GM12874 (cell line): ENCODE measurements around the gene KCNAB2.
A peak's percentile ranks its signal among the peaks of the same experiment; 100 is the strongest.

Experiments
- TF ChIP-seq, protein P1 (sequence below): IDR thresholded peaks from 2 replicates; pipeline ENCODE4 v1.5.1; 2011; ENCODE audit warnings: low read depth, mild to moderate bottlenecking, control low read depth, low read length, moderate library complexity; ENCODE audit not compliant: insufficient read depth

The KCNAB2 gene

GRCh38 chr1:6044481-6045109 lies 1.1 kb upstream of the KCNAB2 start:
- TF ChIP-seq, protein P1, sequence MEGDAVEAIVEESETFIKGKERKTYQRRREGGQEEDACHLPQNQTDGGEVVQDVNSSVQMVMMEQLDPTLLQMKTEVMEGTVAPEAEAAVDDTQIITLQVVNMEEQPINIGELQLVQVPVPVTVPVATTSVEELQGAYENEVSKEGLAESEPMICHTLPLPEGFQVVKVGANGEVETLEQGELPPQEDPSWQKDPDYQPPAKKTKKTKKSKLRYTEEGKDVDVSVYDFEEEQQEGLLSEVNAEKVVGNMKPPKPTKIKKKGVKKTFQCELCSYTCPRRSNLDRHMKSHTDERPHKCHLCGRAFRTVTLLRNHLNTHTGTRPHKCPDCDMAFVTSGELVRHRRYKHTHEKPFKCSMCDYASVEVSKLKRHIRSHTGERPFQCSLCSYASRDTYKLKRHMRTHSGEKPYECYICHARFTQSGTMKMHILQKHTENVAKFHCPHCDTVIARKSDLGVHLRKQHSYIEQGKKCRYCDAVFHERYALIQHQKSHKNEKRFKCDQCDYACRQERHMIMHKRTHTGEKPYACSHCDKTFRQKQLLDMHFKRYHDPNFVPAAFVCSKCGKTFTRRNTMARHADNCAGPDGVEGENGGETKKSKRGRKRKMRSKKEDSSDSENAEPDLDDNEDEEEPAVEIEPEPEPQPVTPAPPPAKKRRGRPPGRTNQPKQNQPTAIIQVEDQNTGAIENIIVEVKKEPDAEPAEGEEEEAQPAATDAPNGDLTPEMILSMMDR: no peak

DNA sequence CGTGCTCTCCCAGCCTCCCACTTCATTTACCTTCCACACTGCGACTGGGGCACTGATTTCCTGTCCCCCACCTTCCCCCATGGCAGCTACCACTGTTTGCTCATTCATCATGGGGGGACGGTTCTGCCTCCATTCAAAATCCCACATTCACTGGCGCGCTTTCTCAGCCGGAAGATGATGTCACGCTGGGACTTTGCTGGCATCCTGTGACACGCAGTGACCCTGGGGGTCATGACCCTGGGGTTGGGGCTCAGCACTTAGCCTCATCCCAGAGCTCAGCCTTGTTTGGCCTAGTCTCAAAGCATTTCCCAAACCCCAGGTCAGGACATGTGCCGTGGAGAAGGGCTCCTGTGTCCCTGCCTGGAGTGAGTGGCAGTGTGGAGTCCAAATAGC lies 582 bp upstream of the KCNAB2 start:
- TF ChIP-seq, protein P1: no peak

GRCh38 chr1:6046279-6046678 lies 591 bp downstream of the KCNAB2 start:
- TF ChIP-seq, protein P1: no peak

- TF ChIP-seq, protein P1: no peak
These were observed 2.6 kb downstream of the KCNAB2 start for GRCh38 chr1:6048179-6048867.

- TF ChIP-seq, protein P1: no peak
These were observed 3.7 kb downstream of the KCNAB2 start for GRCh38 chr1:6049419-6049818.

GRCh38 chr1:6051423-6051822 lies 5.7 kb downstream of the KCNAB2 start:
- TF ChIP-seq, protein P1: no peak

DNA sequence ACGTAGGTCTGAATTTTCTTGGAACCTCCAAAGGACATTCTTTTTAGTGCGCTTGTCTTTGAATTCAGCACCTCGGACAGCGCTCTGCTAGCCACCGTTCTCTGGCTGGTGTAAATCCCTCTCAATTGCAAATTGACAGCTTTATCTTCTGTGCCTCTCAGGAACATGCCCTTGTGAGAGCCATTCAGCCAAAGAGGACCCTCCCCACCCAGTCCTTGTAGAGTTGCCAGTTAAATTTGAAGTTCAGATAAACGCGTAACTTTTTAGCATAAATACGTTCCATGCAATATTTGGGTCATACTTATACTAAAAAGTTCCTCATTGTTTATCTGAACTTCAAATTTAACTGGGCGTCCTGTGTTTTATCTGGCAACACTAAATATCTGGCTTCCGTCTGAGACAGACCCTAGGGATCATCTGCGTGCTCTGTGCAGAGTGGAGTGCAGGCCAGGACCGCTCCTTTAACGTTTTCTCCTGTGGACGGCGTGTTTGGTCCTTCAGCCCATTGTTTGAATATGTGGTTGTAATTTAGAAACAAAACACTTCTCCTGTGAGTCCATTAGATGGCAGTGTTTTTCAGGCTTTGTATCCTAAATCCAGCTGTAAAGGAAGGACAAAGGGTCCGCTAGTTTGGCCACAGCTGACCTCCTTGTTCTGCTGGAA lies 7.0 kb downstream of the KCNAB2 start:
- TF ChIP-seq, protein P1: peak; percentile 21; the same call in 1 of the 2 replicates
